Trophoblast cell (in vitro differentiated cells and primary cell): ENCODE results near the gene XXYLT1.
A peak's percentile ranks its signal among the peaks of the same experiment; 100 is the strongest.

Experiments
- DNase-seq, 2 donors: peaks; one replicate each; pipeline ENCODE4 v3.0.0-alpha.2; 2016
- H2AFZ ChIP-seq: 2 replicates; pipeline ENCODE4 v1.6.1; 2013; ENCODE audit warnings: low read length, moderate library complexity, mild to moderate bottlenecking; ENCODE audit not compliant: insufficient read depth, poor library complexity
- H2AK5ac ChIP-seq: 2 replicates; pipeline ENCODE4 v1.6.1; 2013; ENCODE audit warnings: mild to moderate bottlenecking, low read length
- H2BK120ac ChIP-seq: 2 replicates; pipeline ENCODE4 v1.6.1; 2013; ENCODE audit warnings: low read length, mild to moderate bottlenecking, moderate library complexity; ENCODE audit not compliant: insufficient read depth, poor library complexity
- H2BK12ac ChIP-seq: 2 replicates; pipeline ENCODE4 v1.6.1; 2013; ENCODE audit warnings: mild to moderate bottlenecking, low read length, moderate library complexity
- H2BK5ac ChIP-seq: 2 replicates; pipeline ENCODE4 v1.6.1; 2013; ENCODE audit warnings: low read length, low read depth, moderate library complexity, mild to moderate bottlenecking; ENCODE audit not compliant: poor library complexity
- H3K14ac ChIP-seq: 2 replicates; pipeline ENCODE4 v1.6.1; 2013; ENCODE audit warnings: mild to moderate bottlenecking, low read length
- H3K18ac ChIP-seq: 2 replicates; pipeline ENCODE4 v1.6.1; 2013; ENCODE audit warnings: mild to moderate bottlenecking, low read length
- H3K23ac ChIP-seq: 2 replicates; pipeline ENCODE4 v1.6.1; 2013; ENCODE audit warnings: low read length
- H3K27ac ChIP-seq: 2 replicates; pipeline ENCODE4 v1.5.1; 2013; ENCODE audit warnings: low read depth, mild to moderate bottlenecking, inconsistent platforms, low read length, moderate library complexity
- H3K27me3 ChIP-seq: 2 replicates; pipeline ENCODE4 v1.6.1; 2013; ENCODE audit warnings: inconsistent platforms, mild to moderate bottlenecking, low read length, moderate library complexity; ENCODE audit not compliant: insufficient read depth
- H3K36me3 ChIP-seq, 2 experiments: 1 replicate in 1 of 2; 2 replicates in 1 of 2; pipeline ENCODE4 v1.6.1; 2013; ENCODE audit warnings: low read length in 2 of 2, mild to moderate bottlenecking in 2 of 2, moderate library complexity in 1 of 2; ENCODE audit not compliant: insufficient read depth in 2 of 2, control insufficient read depth in 1 of 2
- H3K4ac ChIP-seq: 2 replicates; pipeline ENCODE4 v1.6.1; 2013; ENCODE audit warnings: low read depth, mild to moderate bottlenecking, low read length, moderate library complexity
- H3K4me1 ChIP-seq, 2 experiments: 1 replicate in 1 of 2; 2 replicates in 1 of 2; pipeline ENCODE4 v1.6.1; 2013; ENCODE audit warnings: low read length in 2 of 2, mild to moderate bottlenecking in 2 of 2, moderate library complexity in 1 of 2; ENCODE audit not compliant: insufficient read depth in 2 of 2, control insufficient read depth in 1 of 2
- H3K4me2 ChIP-seq: 2 replicates; pipeline ENCODE4 v1.6.1; 2013; ENCODE audit warnings: inconsistent platforms, mild to moderate bottlenecking, low read length, moderate library complexity
- H3K4me3 ChIP-seq: 2 replicates; pipeline ENCODE4 v1.5.1; 2013; ENCODE audit warnings: mild to moderate bottlenecking, low read depth, low read length, inconsistent platforms
- H3K79me1 ChIP-seq: one replicate; pipeline ENCODE4 v1.6.1; 2013; ENCODE audit warnings: low read length
- H3K79me2 ChIP-seq: 2 replicates; pipeline ENCODE4 v1.6.1; 2013; ENCODE audit warnings: low read length, mild to moderate bottlenecking; ENCODE audit not compliant: control insufficient read depth, insufficient read depth, poor library complexity
- H3K9ac ChIP-seq: 2 replicates; pipeline ENCODE4 v1.6.1; 2013; ENCODE audit warnings: mild to moderate bottlenecking, low read length
- H3K9me3 ChIP-seq: 2 replicates; pipeline ENCODE4 v1.6.1; 2013; ENCODE audit warnings: low read depth, mild to moderate bottlenecking, control low read depth, inconsistent platforms, low read length; ENCODE audit not compliant: insufficient read depth
- H4K12ac ChIP-seq: 2 replicates; pipeline ENCODE4 v1.6.1; 2013; ENCODE audit warnings: low read depth, mild to moderate bottlenecking, low read length, moderate library complexity
- H4K8ac ChIP-seq: 2 replicates; pipeline ENCODE4 v1.6.1; 2013; ENCODE audit warnings: low read depth, mild to moderate bottlenecking, low read length, moderate library complexity
- H4K91ac ChIP-seq: one replicate; pipeline ENCODE4 v1.6.1; 2013; ENCODE audit warnings: low read depth, mild to moderate bottlenecking, low read length, moderate library complexity
- WGBS: extraction: QIAGEN DNeasy Blood & Tissue Kit; methylation state at CpG from one replicate; pipeline ENCODE4 v1.1.7; 2013; ENCODE audit warnings: missing lambda C conversion rate; ENCODE audit not compliant: insufficient read length, insufficient coverage; ENCODE audit errors: extremely low coverage; 5-methylcytosine and 5-hydroxymethylcytosine counted together

XXYLT1 gene

DNA sequence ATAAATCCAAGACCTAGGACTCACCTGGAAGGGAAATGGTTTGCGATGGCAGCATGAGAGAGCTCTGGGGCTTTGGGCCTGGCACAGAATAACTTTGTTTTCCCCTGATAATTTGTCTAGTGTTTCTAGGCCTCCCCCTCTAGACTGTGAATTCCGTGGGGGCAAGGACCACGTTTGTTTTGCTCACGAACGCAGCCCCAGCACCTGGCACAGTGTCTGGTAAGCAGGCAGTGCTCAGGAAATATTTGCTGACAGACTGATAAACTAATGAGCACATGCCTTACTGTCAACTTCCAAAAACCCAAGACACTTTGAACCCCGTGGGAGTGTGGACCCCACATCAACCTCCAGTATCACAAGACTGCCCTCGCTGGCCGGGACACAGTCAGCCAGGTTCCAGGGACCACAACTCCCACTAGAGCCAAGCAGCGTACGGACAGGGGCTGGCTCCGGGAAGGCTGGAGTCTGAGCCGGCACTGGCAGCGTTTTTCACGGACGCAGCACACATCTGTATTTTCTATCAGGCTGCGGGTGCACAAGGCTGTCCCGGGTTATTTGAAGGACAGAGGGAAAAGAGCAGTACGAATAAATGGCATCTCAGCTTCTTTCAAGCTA, 146.5 kb downstream of the XXYLT1 start:
- no peaks in the 10 kb centered on the region for H3K27me3 ChIP-seq
- no peak overlapping the region for H2BK5ac ChIP-seq
- H3K4me1 ChIP-seq: peaks cover 0 to 10% of the 10 kb centered on the region in 2 experiments
- no peak overlapping the region for H2BK12ac ChIP-seq
- peaks cover 12% of the 10 kb centered on the region for H3K79me1 ChIP-seq
- WGBS: no CpG with 5 or more reads among the region's 18 CpGs
- no peaks in the 10 kb centered on the region for H3K9me3 ChIP-seq
- no peak overlapping the region for H2AK5ac ChIP-seq
- no peak overlapping the region for H2AFZ ChIP-seq
- H3K27ac ChIP-seq: no peak overlapping the region
- no peak for DNase-seq
- no peak overlapping the region for H3K4me3 ChIP-seq
- no peak overlapping the region for H4K12ac ChIP-seq
- no peak overlapping the region for H3K23ac ChIP-seq
- H3K4me2 ChIP-seq: no peak overlapping the region
- no peak overlapping the region for H3K9ac ChIP-seq
- no peak overlapping the region for H3K18ac ChIP-seq
- no peaks in the 10 kb centered on the region for H3K79me2 ChIP-seq
- no peak overlapping the region for H3K14ac ChIP-seq
- H2BK120ac ChIP-seq: no peak overlapping the region
- H4K91ac ChIP-seq: no peak overlapping the region
- no peak overlapping the region for H3K4ac ChIP-seq
- no peak overlapping the region for H4K8ac ChIP-seq
- H3K36me3 ChIP-seq: no peaks in the 10 kb centered on the region

DNA sequence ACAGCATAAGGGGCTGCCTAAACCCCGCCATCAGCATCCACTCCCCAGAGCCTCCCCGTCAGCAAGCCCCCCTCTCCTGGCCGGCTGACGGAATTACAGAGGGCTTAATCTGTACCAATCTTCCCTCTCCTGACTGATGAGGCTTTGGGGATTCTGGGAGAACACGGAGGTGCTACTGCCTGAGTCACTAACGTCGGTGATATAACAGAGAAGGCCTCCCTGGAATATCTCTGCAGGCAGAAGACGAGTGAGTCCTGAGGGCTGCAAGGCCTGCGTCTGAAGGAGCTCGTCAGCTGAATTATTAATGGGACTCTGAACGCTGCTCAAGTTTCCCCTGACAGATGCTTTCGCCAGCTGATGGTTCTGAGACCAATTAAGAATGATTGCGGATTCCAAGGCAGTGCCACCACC, 147.7 kb downstream of the XXYLT1 start:
- Histone ChIP-seq H3K23ac (no peak overlapping the region), H3K27me3 (no peaks in the 10 kb centered on the region), H4K12ac (no peak overlapping the region), H3K4me3 (no peak overlapping the region), H3K4me1 (peaks cover 5 to 18% of the 10 kb centered on the region in 2 experiments), H3K9me3 (peaks cover 2% of the 10 kb centered on the region), H2BK5ac (no peak overlapping the region), H3K36me3 (no peaks in the 10 kb centered on the region), H3K79me2 (no peaks in the 10 kb centered on the region), H2AK5ac (no peak overlapping the region), H3K9ac (no peak overlapping the region), H3K4me2 (no peak overlapping the region), H3K18ac (no peak overlapping the region), H2BK12ac (no peak overlapping the region), H4K91ac (no peak overlapping the region), H3K14ac (no peak overlapping the region), H3K4ac (no peak overlapping the region), H4K8ac (no peak overlapping the region), H2AFZ (no peak overlapping the region), H3K79me1 (peaks cover 19% of the 10 kb centered on the region), H3K27ac (no peak overlapping the region), H2BK120ac (no peak overlapping the region)
- WGBS: no CpG with 5 or more reads among the region's 13 CpGs
- DNase-seq: no peak

DNA sequence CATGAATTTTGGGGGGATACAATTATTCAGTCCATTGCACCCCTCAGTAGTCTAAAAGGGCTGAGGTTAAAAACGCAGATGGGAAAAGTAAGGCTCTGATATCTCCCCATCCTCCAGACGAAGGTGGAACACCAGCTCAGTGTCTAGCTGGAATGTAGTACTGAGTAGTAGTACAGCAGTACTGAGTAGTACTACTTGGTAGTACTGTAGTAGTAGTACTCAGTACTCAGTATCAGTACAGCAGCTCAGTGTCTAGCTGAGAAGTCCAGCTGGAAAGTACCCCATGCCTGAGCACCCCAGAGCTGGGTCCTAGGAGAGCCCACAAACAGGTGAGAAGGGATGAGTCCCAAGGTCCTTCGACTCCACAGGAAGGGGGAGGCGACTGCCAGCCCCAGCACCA, 148.7 kb downstream of the XXYLT1 start:
- H3K9ac ChIP-seq: no peak overlapping the region
- no peak for DNase-seq
- H3K4me2 ChIP-seq: no peak overlapping the region
- H3K9me3 ChIP-seq: peaks cover 2% of the 10 kb centered on the region
- no peak overlapping the region for H2BK5ac ChIP-seq
- no peak overlapping the region for H2BK12ac ChIP-seq
- peaks cover 23% of the 10 kb centered on the region for H3K79me1 ChIP-seq
- no peak overlapping the region for H2BK120ac ChIP-seq
- WGBS: no CpG with 5 or more reads among the region's 4 CpGs
- H4K91ac ChIP-seq: no peak overlapping the region
- H2AK5ac ChIP-seq: no peak overlapping the region
- no peak overlapping the region for H3K23ac ChIP-seq
- H3K79me2 ChIP-seq: no peaks in the 10 kb centered on the region
- H3K36me3 ChIP-seq: no peaks in the 10 kb centered on the region
- H3K4me1 ChIP-seq: peaks cover 13 to 26% of the 10 kb centered on the region in 2 experiments
- no peak overlapping the region for H3K4me3 ChIP-seq
- no peak overlapping the region for H3K27ac ChIP-seq
- no peak overlapping the region for H3K4ac ChIP-seq
- no peaks in the 10 kb centered on the region for H3K27me3 ChIP-seq
- no peak overlapping the region for H4K8ac ChIP-seq
- H3K18ac ChIP-seq: no peak overlapping the region
- no peak overlapping the region for H2AFZ ChIP-seq
- no peak overlapping the region for H4K12ac ChIP-seq
- no peak overlapping the region for H3K14ac ChIP-seq

DNA sequence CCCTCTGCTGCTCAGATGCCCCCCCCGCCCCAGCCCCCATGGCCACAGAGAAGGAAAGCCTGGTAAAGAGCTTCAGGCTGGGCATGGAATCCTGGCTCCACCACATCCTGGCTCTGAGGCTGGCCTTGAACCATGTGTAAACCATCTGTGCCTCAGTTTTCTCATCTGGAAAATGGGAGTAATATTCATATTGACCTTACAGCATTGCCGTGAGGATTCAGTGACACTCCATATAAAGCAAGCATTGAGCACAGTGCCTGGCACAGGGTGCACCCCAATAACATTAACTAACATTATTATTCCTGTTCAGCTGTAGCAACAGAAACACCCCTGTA, 150.7 kb downstream of the XXYLT1 start:
- peak overlapping the region; percentile 41 for H3K18ac ChIP-seq
- peak overlapping the region; percentile 52 for H2BK120ac ChIP-seq
- H3K36me3 ChIP-seq: no peaks in the 10 kb centered on the region
- H3K23ac ChIP-seq: no peak overlapping the region
- no peak overlapping the region for H3K9ac ChIP-seq
- no peaks in the 10 kb centered on the region for H3K79me2 ChIP-seq
- H4K8ac ChIP-seq: peak overlapping the region; percentile 15
- H3K4me3 ChIP-seq: no peak overlapping the region
- no peak overlapping the region for H3K4me2 ChIP-seq
- H3K4ac ChIP-seq: no peak overlapping the region
- H3K14ac ChIP-seq: no peak overlapping the region
- no peak overlapping the region for H4K12ac ChIP-seq
- H3K27ac ChIP-seq: peak overlapping the region; percentile 88
- H3K9me3 ChIP-seq: peaks cover 2% of the 10 kb centered on the region
- H3K27me3 ChIP-seq: no peaks in the 10 kb centered on the region
- peak overlapping the region; percentile 74 for H4K91ac ChIP-seq
- H2AK5ac ChIP-seq: no peak overlapping the region
- peaks cover 23% of the 10 kb centered on the region for H3K79me1 ChIP-seq
- H3K4me1 ChIP-seq: peaks cover 13 to 26% of the 10 kb centered on the region in 2 experiments
- no CpG with 5 or more reads among the region's 2 CpGs for WGBS
- H2BK12ac ChIP-seq: no peak overlapping the region
- DNase-seq: no peak
- no peak overlapping the region for H2AFZ ChIP-seq
- peak overlapping the region; percentile 79 for H2BK5ac ChIP-seq
